HepG2 (cell line): ENCODE data around the gene PSMD1. TPM values are rescaled to one million over a fixed set of nuclear protein-coding genes. Genes with fewer than 3 reads are reported as not detected.
A peak's percentile ranks its signal among the peaks of the same experiment; 100 is the strongest.

Source experiments
- ATAC-seq: fragments of 200-7000 bp; cut with Tn5 transposase; 3 replicates; pipeline ENCODE4 v1.9.1; 2020; ENCODE audit warnings: mild to moderate bottlenecking, moderate library complexity
- BruUV-seq: library from RNA; stranded (reverse); fragments of 400-500 nt; replicated peaks from 2 replicates; lab custom pipeline; 2021; lab: Mats Ljungman, UMichigan
- CTCF ChIA-PET: fragments of 300-600 bp; formaldehyde crosslinking; extraction: SDS; loops from one replicate; lab custom pipeline; 2021; ENCODE audit warnings: low total read pairs, inconsistent platforms, low intra/inter-chr PET ratio; lab: Yijun Ruan, JAX
- POLR2A ChIA-PET: fragments of 350-600 bp; sonication (Branson Sonifier 250); formaldehyde crosslinking; loops from one replicate; lab custom pipeline; 2020; ENCODE audit warnings: antibody characterized with exemption, inconsistent platforms; lab: Yijun Ruan, JAX
- DNase-seq: peaks from one replicate; pipeline ENCODE4 v3.0.0-alpha.2; 2015; ENCODE audit warnings: low spot score
- FAIRE-seq: peaks from 3 replicates; lab custom pipeline; 2011; peaks lifted over from hg19 to GRCh38; lab: Jason Lieb, UNC
- H2AFZ ChIP-seq: one replicate; pipeline ENCODE4 v1.6.1; 2011; ENCODE audit warnings: low read length, inconsistent platforms
- H3K27ac ChIP-seq: fragments of 300-600 bp; 3 replicates; pipeline ENCODE4 v1.8.0; 2011; ENCODE audit warnings: mixed run types, mild to moderate bottlenecking, mixed read lengths, low read length, inconsistent platforms; ENCODE audit not compliant: insufficient read depth; ENCODE audit errors: extremely low read length
- H3K27me3 ChIP-seq, 2 experiments: fragments of 200-600 bp in 1 of 2; 2 replicates in 1 of 2; 3 replicates in 1 of 2; pipeline versions ENCODE4 v1.6.0 to v1.8.0; 2011; ENCODE audit warnings: low read length in 2 of 2, mild to moderate bottlenecking in 2 of 2, moderate library complexity in 2 of 2, inconsistent platforms in 1 of 2; ENCODE audit not compliant: insufficient read depth in 2 of 2, control insufficient read depth in 1 of 2
- H3K36me3 ChIP-seq, 2 experiments: fragments of 200-600 bp in 1 of 2; replicated peaks in 1 of 2; 2 replicates in 1 of 2; 3 replicates in 1 of 2; pipeline versions ENCODE4 v1.5.1 to v1.8.0; 2011; ENCODE audit warnings: low read length in 2 of 2, inconsistent platforms in 1 of 2; ENCODE audit not compliant: insufficient read depth in 2 of 2, control insufficient read depth in 1 of 2
- H3K4me1 ChIP-seq: 2 replicates; pipeline ENCODE4 v1.5.1; 2012; ENCODE audit warnings: low read length, inconsistent platforms; ENCODE audit not compliant: insufficient read depth
- H3K4me2 ChIP-seq: 2 replicates; pipeline ENCODE4 v1.6.0; 2011; ENCODE audit warnings: low read depth, low read length, inconsistent platforms
- H3K4me3 ChIP-seq, 3 experiments: fragments of 200-600 bp in 1 of 3; sonication (generic), shearing (Covaris generic) in 1 of 3; replicated peaks in 1 of 3; 2 replicates each; pipeline ENCODE4 v1.5.1; 2011 to 2016; ENCODE audit warnings: low read length in 3 of 3, inconsistent platforms in 2 of 3, low read depth in 2 of 3, mild to moderate bottlenecking in 2 of 3, control low read depth in 1 of 3, mixed read lengths in 1 of 3; ENCODE audit not compliant: insufficient read depth in 1 of 3
- H3K79me2 ChIP-seq: one replicate; pipeline ENCODE4 v1.6.1; 2011; ENCODE audit warnings: low read length, inconsistent platforms; ENCODE audit not compliant: insufficient read depth
- H3K9ac ChIP-seq: 2 replicates; pipeline ENCODE4 v1.6.0; 2011; ENCODE audit warnings: mild to moderate bottlenecking, low read depth, low read length, inconsistent platforms; ENCODE audit not compliant: insufficient read depth
- H3K9me3 ChIP-seq: 2 replicates; pipeline ENCODE4 v1.5.1; 2012; ENCODE audit warnings: mild to moderate bottlenecking, low read length
- H4K20me1 ChIP-seq: 2 replicates; pipeline ENCODE4 v1.6.0; 2011; ENCODE audit warnings: inconsistent platforms, mild to moderate bottlenecking, low read length, moderate library complexity; ENCODE audit not compliant: insufficient read depth
- GRHL1 ChIP-seq: sonication (generic); formaldehyde crosslinking; conservative IDR thresholded peaks from 2 replicates; pipeline ENCODE4 v1.8.0; 2022; ENCODE audit warnings: missing genetic modification reagents
- LCORL ChIP-seq, 2 experiments: fragments of 450-650 bp in 1 of 2; sonication (generic) in 1 of 2; formaldehyde crosslinking in 1 of 2; IDR thresholded peaks; 2 replicates each; pipeline versions ENCODE4 v1.5.0 to v1.6.1; 2017 to 2020; ENCODE audit warnings: antibody characterized with exemption in 1 of 2, missing genetic modification reagents in 1 of 2
- MAX ChIP-seq: IDR thresholded peaks from 2 replicates; pipeline ENCODE4 v1.6.1; 2012; ENCODE audit warnings: inconsistent platforms
- SMAD9 ChIP-seq: sonication (generic); formaldehyde crosslinking; IDR thresholded peaks from 2 replicates; pipeline ENCODE4 v1.5.1; 2020; ENCODE audit warnings: mild to moderate bottlenecking, missing genetic modification reagents
- THAP7 ChIP-seq: sonication (generic); formaldehyde crosslinking; IDR thresholded peaks from 2 replicates; pipeline ENCODE4 v1.8.1; 2023; ENCODE audit warnings: mild to moderate bottlenecking, missing genetic modification reagents
- ZBTB1 ChIP-seq: sonication (generic); formaldehyde crosslinking; IDR thresholded peaks from 2 replicates; pipeline ENCODE4 v1.4.0; 2020; ENCODE audit warnings: missing genetic modification reagents, borderline replicate concordance
- ZNF333 ChIP-seq: sonication (generic); formaldehyde crosslinking; IDR thresholded peaks from 2 replicates; pipeline ENCODE4 v1.4.0; 2020; ENCODE audit warnings: mild to moderate bottlenecking, missing genetic modification reagents, borderline replicate concordance
- WGBS: methylation state at CpG from one replicate; pipeline ENCODE4 v1.1.6; 2017; ENCODE audit warnings: low lambda C conversion rate; 5-methylcytosine and 5-hydroxymethylcytosine counted together
- in situ Hi-C: cut with HindIII; loops from 2 replicates; pipeline ENCODE4 v1.10.0; 2017; ENCODE audit warnings: low pct_unique_long_range_greater_than_20kb; ENCODE audit not compliant: extremely low pct_ligation_motif_present
- intact Hi-C: fragments of 100-400 bp; cut with micrococcal nuclease; formaldehyde crosslinking; loops from one replicate; pipeline ENCODE4 v1.10.0; 2022; ENCODE audit not compliant: unreplicated experiment
- polyA plus RNA-seq, 8 experiments: library from polyadenylated mRNA; depleted of rRNA in 3 of 8; stranded (reverse) in 7 of 8; unstranded in 1 of 8; fragments of >200 nt; fragmentation: Illumina TruSeq in 4 of 8; extraction: Trizol in 4 of 8; gene quantifications; 2 replicates each; pipeline versions ENCODE4 v1.2.1 to v1.2.3, GENCODE V29; 2011 to 2016; ENCODE audit warnings: low read depth in 4 of 8, missing spikeins in 1 of 8, mixed read lengths in 1 of 8; ENCODE audit not compliant: insufficient read depth in 1 of 8
- total RNA-seq, 5 experiments: library from RNA; depleted of rRNA; stranded (reverse); fragments of >200 nt; fragmentation: Illumina TruSeq; extraction: Trizol; gene quantifications; 2 replicates each; pipeline ENCODE4 v1.2.3, GENCODE V29; 2016; ENCODE audit warnings: low read depth in 1 of 5

Gene PSMD1
- total and polyA plus RNA-seq, 2 of the 13 experiments (the other 11 are each of a cell fraction or from before 2014, with no cell fraction given), result 136 to 191 TPM

GRCh38 chr2:231174211-231174651 is 117.6 kb downstream of the PSMD1 start:
- Histone ChIP-seq H3K4me3 (no peak overlapping the region), H2AFZ (no peak overlapping the region), H3K79me2 (no peaks in the 10 kb centered on the region), H3K9ac (no peak overlapping the region), H3K27me3 (no peaks in the 10 kb centered on the region), H3K4me1 (no peaks in the 10 kb centered on the region), H4K20me1 (no peaks in the 10 kb centered on the region), H3K4me2 (no peak overlapping the region), H3K9me3 (no peaks in the 10 kb centered on the region), H3K27ac (no peak overlapping the region), H3K36me3 (peaks cover 10 to 50% of the 10 kb centered on the region in 2 experiments)
- BruUV-seq, result TSS peak; percentile 8
- WGBS, result 96% methylated on average over 2 of the region's 2 CpGs
- CTCF ChIA-PET, result no interaction called here
- DNase-seq (no peak), FAIRE-seq (no peak), ATAC-seq (no peak)
- intact Hi-C loops (no loop called here), in situ Hi-C loops (no loop called here)
- TF ChIP-seq THAP7, result no peak
- no peak for TF ChIP-seq SMAD9 (CRISPR knock-in tag)
- TF ChIP-seq GRHL1 (CRISPR knock-in tag), result no peak
- TF ChIP-seq LCORL (IDR thresholded peaks at IDR 0.05), result 0 out of 2 replicates have a peak, but pooled peaks have one; percentile 50
- no peak for TF ChIP-seq LCORL (CRISPR knock-in tag; IDR thresholded peaks at IDR 0.05)
- no peak for TF ChIP-seq ZNF333 (CRISPR knock-in tag)
- no peak for TF ChIP-seq MAX
- TF ChIP-seq ZBTB1 (CRISPR knock-in tag), result no peak
- POLR2A ChIA-PET, result no interaction called here
